Astrocyte (in vitro differentiated cells and primary cell): ENCODE data around the gene TPO. TPM values are rescaled to one million over a fixed set of nuclear protein-coding genes. Genes with fewer than 3 reads are reported as not detected.

ENCODE experiments used
- DNase-seq: peaks from one replicate; pipeline ENCODE4 v3.0.0-alpha.2; 2010; ENCODE audit warnings: low read depth
- FAIRE-seq: peaks from 2 replicates; lab custom pipeline; 2011; peaks lifted over from hg19 to GRCh38; lab: Jason Lieb, UNC
- H2AFZ ChIP-seq: 2 replicates; pipeline ENCODE4 v1.6.0; 2012; ENCODE audit warnings: low read depth, low read length, inconsistent platforms
- H3K27ac ChIP-seq: 2 replicates; pipeline ENCODE4 v1.5.1; 2011; ENCODE audit warnings: low read depth, low read length, inconsistent platforms
- H3K27me3 ChIP-seq: 2 replicates; pipeline ENCODE4 v1.6.0; 2011; ENCODE audit warnings: low read length, inconsistent platforms; ENCODE audit not compliant: insufficient read depth
- H3K36me3 ChIP-seq: 2 replicates; pipeline ENCODE4 v1.5.1; 2011; ENCODE audit warnings: low read length, inconsistent platforms; ENCODE audit not compliant: insufficient read depth
- H3K4me1 ChIP-seq: 2 replicates; pipeline ENCODE4 v1.5.1; 2011; ENCODE audit warnings: low read length, inconsistent platforms; ENCODE audit not compliant: insufficient read depth
- H3K4me2 ChIP-seq: 2 replicates; pipeline ENCODE4 v1.6.0; 2012; ENCODE audit warnings: low read length, inconsistent platforms
- H3K4me3 ChIP-seq: 2 replicates; pipeline ENCODE4 v1.5.1; 2011; ENCODE audit warnings: low read depth, mild to moderate bottlenecking, low read length, inconsistent platforms; ENCODE audit not compliant: insufficient read depth
- H3K79me2 ChIP-seq: 2 replicates; pipeline ENCODE4 v1.6.0; 2012; ENCODE audit warnings: mild to moderate bottlenecking, low read length, inconsistent platforms; ENCODE audit not compliant: insufficient read depth
- H3K9ac ChIP-seq: 2 replicates; pipeline ENCODE4 v1.6.0; 2012; ENCODE audit warnings: mild to moderate bottlenecking, low read length, inconsistent platforms
- H3K9me3 ChIP-seq: 2 replicates; pipeline ENCODE4 v1.5.1; 2012; ENCODE audit warnings: low read depth, mild to moderate bottlenecking, low read length, inconsistent platforms; ENCODE audit not compliant: insufficient read depth
- H4K20me1 ChIP-seq: 2 replicates; pipeline ENCODE4 v1.6.0; 2012; ENCODE audit warnings: low read length, inconsistent platforms; ENCODE audit not compliant: insufficient read depth
- H3K27ac Mint-ChIP-seq: one replicate; pipeline ENCODE4 v1.8.0; 2021; ENCODE audit warnings: mild to moderate bottlenecking, mixed read lengths; ENCODE audit not compliant: unreplicated experiment
- H3K27me3 Mint-ChIP-seq: one replicate; pipeline ENCODE4 v1.8.0; 2021; ENCODE audit warnings: low read depth, mixed read lengths; ENCODE audit not compliant: unreplicated experiment
- H3K36me3 Mint-ChIP-seq: one replicate; pipeline ENCODE4 v1.8.0; 2021; ENCODE audit warnings: low read depth, mixed read lengths; ENCODE audit not compliant: unreplicated experiment
- H3K4me1 Mint-ChIP-seq: one replicate; pipeline ENCODE4 v1.8.0; 2021; ENCODE audit warnings: low read depth, mixed read lengths; ENCODE audit not compliant: unreplicated experiment
- H3K4me3 Mint-ChIP-seq: one replicate; pipeline ENCODE4 v1.8.0; 2021; ENCODE audit warnings: mild to moderate bottlenecking, moderate library complexity, mixed read lengths; ENCODE audit not compliant: unreplicated experiment
- H3K9me3 Mint-ChIP-seq: one replicate; pipeline ENCODE4 v1.8.0; 2021; ENCODE audit warnings: mild to moderate bottlenecking, mixed read lengths; ENCODE audit not compliant: unreplicated experiment
- CTCF ChIP-seq: IDR thresholded peaks from 2 replicates; pipeline ENCODE4 v1.5.1; 2011; ENCODE audit warnings: low read depth, mild to moderate bottlenecking, inconsistent platforms, low read length, moderate library complexity; ENCODE audit not compliant: insufficient read depth
- EZH2 ChIP-seq: IDR thresholded peaks from 2 replicates; pipeline ENCODE4 v1.6.1; 2012; ENCODE audit warnings: mild to moderate bottlenecking, low read length, inconsistent platforms; ENCODE audit not compliant: insufficient read depth
- total RNA-seq: library from RNA; stranded (reverse); gene quantifications from 2 replicates; pipeline ENCODE4 v1.2.1, GENCODE V29; 2021

TPO gene
- total RNA-seq, 1 donor from 2014 or later: not detected

- no peak overlapping the region for H3K27ac ChIP-seq
- peaks cover 24% of the 10 kb centered on the region for H3K27me3 Mint-ChIP-seq
- no peaks in the 10 kb centered on the region for H3K36me3 Mint-ChIP-seq
- H4K20me1 ChIP-seq: no peaks in the 10 kb centered on the region
- peaks cover 2% of the 10 kb centered on the region for H3K4me1 Mint-ChIP-seq
- H3K9ac ChIP-seq: no peak overlapping the region
- no peak for TF ChIP-seq CTCF
- no peaks in the 10 kb centered on the region for H3K27me3 ChIP-seq
- H3K4me2 ChIP-seq: no peak overlapping the region
- H3K27ac Mint-ChIP-seq: no peak overlapping the region
- DNase-seq (no peak), FAIRE-seq (no peak)
- no peaks in the 10 kb centered on the region for H3K9me3 ChIP-seq
- H3K9me3 Mint-ChIP-seq: no peaks in the 10 kb centered on the region
- no peak overlapping the region for H3K4me3 ChIP-seq
- H3K79me2 ChIP-seq: no peaks in the 10 kb centered on the region
- H2AFZ ChIP-seq: no peak overlapping the region
- H3K36me3 ChIP-seq: no peaks in the 10 kb centered on the region
- no peak overlapping the region for H3K4me3 Mint-ChIP-seq
- H3K4me1 ChIP-seq: no peaks in the 10 kb centered on the region
Measured at GRCh38 chr2:1521191-1521877, 108.1 kb downstream of the TPO start.

- Mint-ChIP-seq H3K4me3 (no peak overlapping the region), H3K27ac (no peak overlapping the region), H3K4me1 (peaks cover 2% of the 10 kb centered on the region), H3K36me3 (no peaks in the 10 kb centered on the region), H3K9me3 (no peaks in the 10 kb centered on the region), H3K27me3 (peaks cover 20% of the 10 kb centered on the region)
- no peaks in the 10 kb centered on the region for H4K20me1 ChIP-seq
- no peak for TF ChIP-seq EZH2
- H3K27me3 ChIP-seq: no peaks in the 10 kb centered on the region
- no peak overlapping the region for H3K9ac ChIP-seq
- no peaks in the 10 kb centered on the region for H3K4me1 ChIP-seq
- no peak overlapping the region for H2AFZ ChIP-seq
- DNase-seq (no peak), FAIRE-seq (no peak)
- H3K36me3 ChIP-seq: no peaks in the 10 kb centered on the region
- H3K4me2 ChIP-seq: no peak overlapping the region
- H3K9me3 ChIP-seq: no peaks in the 10 kb centered on the region
- no peak overlapping the region for H3K27ac ChIP-seq
- no peaks in the 10 kb centered on the region for H3K79me2 ChIP-seq
- H3K4me3 ChIP-seq: no peak overlapping the region
Measured at GRCh38 chr2:1521878-1522830, 108.9 kb downstream of the TPO start.

- Histone ChIP-seq H3K36me3 (no peaks in the 10 kb centered on the region), H3K4me1 (no peaks in the 10 kb centered on the region), H3K9ac (no peak overlapping the region), H4K20me1 (no peaks in the 10 kb centered on the region), H3K27me3 (no peaks in the 10 kb centered on the region), H2AFZ (no peak overlapping the region), H3K4me3 (no peak overlapping the region), H3K9me3 (no peaks in the 10 kb centered on the region), H3K4me2 (no peak overlapping the region), H3K79me2 (no peaks in the 10 kb centered on the region), H3K27ac (no peak overlapping the region)
- H3K9me3 Mint-ChIP-seq: no peaks in the 10 kb centered on the region
- H3K4me1 Mint-ChIP-seq: no peaks in the 10 kb centered on the region
- no peak overlapping the region for H3K27ac Mint-ChIP-seq
- DNase-seq: no peak
- no peak for FAIRE-seq
- peaks cover 2% of the 10 kb centered on the region for H3K27me3 Mint-ChIP-seq
- TF ChIP-seq EZH2 (no peak), CTCF (no peak)
- no peak overlapping the region for H3K4me3 Mint-ChIP-seq
- no peaks in the 10 kb centered on the region for H3K36me3 Mint-ChIP-seq
Measured at GRCh38 chr2:1527153-1527992, 114.1 kb downstream of the TPO start.
